Endothelial cell of umbilical vein (primary cell): ENCODE results near the gene NUSAP1.

Experiments used
- EZH2 ChIP-seq: IDR thresholded peaks from 2 replicates; pipeline ENCODE4 v1.6.1; 2012; ENCODE audit warnings: borderline replicate concordance, low read depth, mild to moderate bottlenecking, moderate library complexity, low read length, inconsistent platforms; ENCODE audit not compliant: severe bottlenecking
- POLR2AphosphoS5 ChIP-seq: IDR thresholded peaks from 2 replicates; pipeline ENCODE4 v1.6.1; 2012; ENCODE audit warnings: low read depth, mild to moderate bottlenecking, control low read depth, low read length, moderate library complexity; ENCODE audit not compliant: insufficient read depth
- TF ChIP-seq, protein P1 (sequence below), 2 donors: IDR thresholded peaks; 1 replicate in 1 of 2; 2 replicates in 1 of 2; pipeline ENCODE4 v1.5.1; 2011; ENCODE audit warnings: low read length in 2 of 2, mild to moderate bottlenecking in 2 of 2, moderate library complexity in 2 of 2, control low read depth in 1 of 2, inconsistent platforms in 1 of 2, low read depth in 1 of 2; ENCODE audit not compliant: insufficient read depth in 1 of 2; ENCODE audit errors: extremely low read depth in 1 of 2

- TF ChIP-seq, protein P1, sequence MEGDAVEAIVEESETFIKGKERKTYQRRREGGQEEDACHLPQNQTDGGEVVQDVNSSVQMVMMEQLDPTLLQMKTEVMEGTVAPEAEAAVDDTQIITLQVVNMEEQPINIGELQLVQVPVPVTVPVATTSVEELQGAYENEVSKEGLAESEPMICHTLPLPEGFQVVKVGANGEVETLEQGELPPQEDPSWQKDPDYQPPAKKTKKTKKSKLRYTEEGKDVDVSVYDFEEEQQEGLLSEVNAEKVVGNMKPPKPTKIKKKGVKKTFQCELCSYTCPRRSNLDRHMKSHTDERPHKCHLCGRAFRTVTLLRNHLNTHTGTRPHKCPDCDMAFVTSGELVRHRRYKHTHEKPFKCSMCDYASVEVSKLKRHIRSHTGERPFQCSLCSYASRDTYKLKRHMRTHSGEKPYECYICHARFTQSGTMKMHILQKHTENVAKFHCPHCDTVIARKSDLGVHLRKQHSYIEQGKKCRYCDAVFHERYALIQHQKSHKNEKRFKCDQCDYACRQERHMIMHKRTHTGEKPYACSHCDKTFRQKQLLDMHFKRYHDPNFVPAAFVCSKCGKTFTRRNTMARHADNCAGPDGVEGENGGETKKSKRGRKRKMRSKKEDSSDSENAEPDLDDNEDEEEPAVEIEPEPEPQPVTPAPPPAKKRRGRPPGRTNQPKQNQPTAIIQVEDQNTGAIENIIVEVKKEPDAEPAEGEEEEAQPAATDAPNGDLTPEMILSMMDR (IDR thresholded peaks at IDR 0.05; ENCODE audit: extremely low read depth in 1 of 2, insufficient read depth in 1 of 2, low read depth in 1 of 2, low read length in 2 of 2): no peak
- TF ChIP-seq POLR2AphosphoS5: no peak
- TF ChIP-seq EZH2: no peak
These were observed 69.2 kb downstream of the NUSAP1 start for GRCh38 chr15:41401904-41402267.
